Heart left ventricle (tissue), 13 donors: ENCODE results near the gene OSBPL9.

Experiments used
- POLR2A ChIP-seq, 2 donors: fragments of 450-650 bp; IDR thresholded peaks; one replicate each; pipeline ENCODE4 v1.6.1; 2017; ENCODE audit warnings: antibody characterized with exemption in 2 of 2, mild to moderate bottlenecking in 2 of 2, moderate library complexity in 2 of 2
- TF ChIP-seq, protein P1 (sequence below), 12 donors: fragments of 200-600 bp; sonication (generic) in 4 of 12; IDR thresholded peaks; one replicate each; pipeline versions ENCODE4 v1.5.0 to v1.8.0; 2018 to 2022; ENCODE audit warnings: antibody characterized with exemption in 12 of 12, mild to moderate bottlenecking in 5 of 12
- donor health status: ischemic (EF 13 %, LVEDD 7.1; RV severe dilation, severe dysfunction).
- donor health status: DM: no; HTN: yes; CAD: no.
- donor health status: DM: no; HTN: no; CAD: no.
- donor health status: ischemic (EF 25% LVEDD 6.9; RV normal size, moderate dysfunction).
- donor health status: ischemic (EF 25% LVEDD 5.7; RV mildly dilated, moderate dysfunction).
- donor health status: ischemic (EF 35%, LVEDD 5.7; RV mildly dilated, moderate dysfunction).
- donor health status: nonischemic (EF 11% LVEDD 7.7; RV severe dilation, severe dysfunction).
- donor health status: DM: yes; HTN: yes; CAD: no.
- donor health status: PGD.
- donor health status: ischemic (EF 29% LVEDD 5.4; RV normal size, mild dysfunction).
- donor health status: nonischemic (EF 23%, LVEDD 6.1; RV moderate dilation, normal function).

DNA sequence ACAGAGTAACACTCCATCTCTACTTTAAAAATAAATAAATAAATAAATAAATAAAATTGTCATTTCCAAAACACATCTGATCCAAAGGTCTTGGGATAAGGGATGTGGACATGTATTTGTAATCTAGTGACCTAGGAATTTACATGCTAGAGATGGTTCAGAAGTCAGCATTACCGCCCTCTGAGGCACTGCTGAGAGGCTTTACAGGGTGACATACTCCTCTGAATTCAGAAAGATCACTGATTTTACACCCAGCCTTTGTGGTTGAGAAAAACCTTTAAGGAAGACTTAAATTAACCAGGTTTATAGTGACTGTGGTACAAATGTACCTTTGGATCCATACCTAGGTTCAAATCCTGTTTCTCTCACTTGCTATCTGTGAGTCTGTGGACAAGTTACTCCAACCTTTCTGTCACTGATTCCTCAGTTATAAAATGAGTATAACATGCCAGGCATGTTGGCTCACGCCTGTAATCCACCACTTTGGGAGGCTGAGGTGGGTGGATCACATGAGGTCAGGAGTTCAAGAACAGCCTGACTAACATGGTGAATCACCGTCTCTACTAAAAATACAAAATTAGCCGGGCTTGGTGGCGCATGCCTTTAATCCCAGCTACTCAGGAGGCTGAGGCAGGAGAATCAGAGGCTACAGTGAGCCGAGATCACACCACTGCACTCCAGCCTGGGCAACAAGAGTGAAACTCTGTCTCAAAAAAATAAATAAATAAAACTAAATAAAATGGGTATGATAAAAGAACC, 20.1 kb downstream of the OSBPL9 start:
- TF ChIP-seq, protein P1, sequence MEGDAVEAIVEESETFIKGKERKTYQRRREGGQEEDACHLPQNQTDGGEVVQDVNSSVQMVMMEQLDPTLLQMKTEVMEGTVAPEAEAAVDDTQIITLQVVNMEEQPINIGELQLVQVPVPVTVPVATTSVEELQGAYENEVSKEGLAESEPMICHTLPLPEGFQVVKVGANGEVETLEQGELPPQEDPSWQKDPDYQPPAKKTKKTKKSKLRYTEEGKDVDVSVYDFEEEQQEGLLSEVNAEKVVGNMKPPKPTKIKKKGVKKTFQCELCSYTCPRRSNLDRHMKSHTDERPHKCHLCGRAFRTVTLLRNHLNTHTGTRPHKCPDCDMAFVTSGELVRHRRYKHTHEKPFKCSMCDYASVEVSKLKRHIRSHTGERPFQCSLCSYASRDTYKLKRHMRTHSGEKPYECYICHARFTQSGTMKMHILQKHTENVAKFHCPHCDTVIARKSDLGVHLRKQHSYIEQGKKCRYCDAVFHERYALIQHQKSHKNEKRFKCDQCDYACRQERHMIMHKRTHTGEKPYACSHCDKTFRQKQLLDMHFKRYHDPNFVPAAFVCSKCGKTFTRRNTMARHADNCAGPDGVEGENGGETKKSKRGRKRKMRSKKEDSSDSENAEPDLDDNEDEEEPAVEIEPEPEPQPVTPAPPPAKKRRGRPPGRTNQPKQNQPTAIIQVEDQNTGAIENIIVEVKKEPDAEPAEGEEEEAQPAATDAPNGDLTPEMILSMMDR (IDR thresholded peaks at IDR 0.05) = no peak
- no peak for TF ChIP-seq POLR2A (IDR thresholded peaks at IDR 0.05)
